HG02870 (cell line): Measurements from ENCODE around the gene MCF2L2.
"Not testable (repeated sequence)": the region's sequence is repeated elsewhere in the genome, so short reads cannot be mapped to it uniquely, and the experiment has no call there.

ENCODE experiments used
- ATAC-seq: cut with Tn5 transposase; IDR thresholded peaks from one replicate; pipeline ENCODE4 v1.9.1; 2021; ENCODE audit warnings: mild to moderate bottlenecking, moderate library complexity; ENCODE audit not compliant: unreplicated experiment

The MCF2L2 gene

GRCh38 chr3:183396662-183397391 lies 31.6 kb downstream of the MCF2L2 start:
- no peak for ATAC-seq

GRCh38 chr3:183394150-183394549 lies 34.3 kb downstream of the MCF2L2 start:
- no peak for ATAC-seq

GRCh38 chr3:183393625-183394024 lies 34.8 kb downstream of the MCF2L2 start:
- ATAC-seq, result no peak

GRCh38 chr3:183392186-183393034 lies 36.0 kb downstream of the MCF2L2 start:
- ATAC-seq, result no peak

- ATAC-seq, result no peak
Observed at GRCh38 chr3:183391460-183391859, 37.0 kb downstream of the MCF2L2 start.

GRCh38 chr3:183390844-183391243 lies 37.6 kb downstream of the MCF2L2 start:
- no peak for ATAC-seq

- no peak for ATAC-seq
Observed at GRCh38 chr3:183388213-183388895, 40.1 kb downstream of the MCF2L2 start.

GRCh38 chr3:183387797-183388196 lies 40.6 kb downstream of the MCF2L2 start:
- ATAC-seq, result no peak

GRCh38 chr3:183386651-183387050 lies 41.8 kb downstream of the MCF2L2 start:
- no peak for ATAC-seq

GRCh38 chr3:183385698-183386613 lies 42.5 kb downstream of the MCF2L2 start:
- ATAC-seq, result peak; percentile 66

- ATAC-seq, result no peak
Observed at GRCh38 chr3:183381673-183382072, 46.7 kb downstream of the MCF2L2 start.

- no peak for ATAC-seq
Observed at GRCh38 chr3:183381179-183381578, 47.2 kb downstream of the MCF2L2 start.

GRCh38 chr3:183378951-183379350 lies 49.5 kb downstream of the MCF2L2 start:
- ATAC-seq, result no peak

- ATAC-seq, result no peak
Observed at GRCh38 chr3:183378545-183378944, 49.9 kb downstream of the MCF2L2 start.

- no peak for ATAC-seq
Observed at GRCh38 chr3:183378008-183378407, 50.4 kb downstream of the MCF2L2 start.

- ATAC-seq, result peak; percentile 38
Observed at GRCh38 chr3:183377307-183377959, 51.0 kb downstream of the MCF2L2 start.

- peak; percentile 52 for ATAC-seq
Observed at GRCh38 chr3:183375787-183376186, 52.6 kb downstream of the MCF2L2 start.

GRCh38 chr3:183375337-183375736 lies 53.1 kb downstream of the MCF2L2 start:
- ATAC-seq, result peak; percentile 66

- no peak for ATAC-seq
Observed at GRCh38 chr3:183372911-183373310, 55.5 kb downstream of the MCF2L2 start.

GRCh38 chr3:183371600-183371968 lies 56.8 kb downstream of the MCF2L2 start:
- not testable (repeated sequence) for ATAC-seq
